Measurements from ENCODE around the gene TENM3. TPM values are rescaled to one million over a fixed set of nuclear protein-coding genes. Genes with fewer than 3 reads are reported as not detected.

Gene TENM3
- total RNA-seq, 4 donors from 2014 or later = 0.18 to 9.4 (median 1.5) TPM

DNA sequence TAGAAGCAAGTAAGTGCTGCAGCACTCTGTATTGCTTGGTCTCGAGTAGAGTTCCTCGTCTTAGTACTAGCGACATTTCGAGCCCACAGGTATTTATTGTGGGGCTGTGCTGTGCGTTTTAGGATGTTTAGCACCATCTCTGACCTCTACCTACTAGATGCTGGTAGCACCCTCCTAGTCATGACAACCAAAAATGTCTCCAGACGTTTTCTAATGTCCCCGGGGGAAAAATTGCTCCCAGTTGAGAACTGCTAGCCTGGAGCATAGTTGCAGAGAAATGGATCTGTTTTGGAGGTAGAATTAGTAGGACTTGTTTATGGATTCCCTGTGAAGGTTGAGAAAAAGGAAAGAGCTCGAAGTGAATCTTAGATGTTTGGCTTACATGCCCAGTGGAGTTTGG, 287.2 kb downstream of the TENM3 start:
- no peaks in the 10 kb centered on the region for H3K9me3 ChIP-seq
- no peak overlapping the region for H3K27ac ChIP-seq
- no peak overlapping the region for H3K4me3 ChIP-seq
- H3K27me3 ChIP-seq = no peaks in the 10 kb centered on the region
- no peaks in the 10 kb centered on the region for H3K4me1 ChIP-seq
- H3K36me3 ChIP-seq = no peaks in the 10 kb centered on the region
- no peak for DNase-seq
- no peak for TF ChIP-seq POLR2A (IDR thresholded peaks at IDR 0.05)
- TF ChIP-seq, protein P1, sequence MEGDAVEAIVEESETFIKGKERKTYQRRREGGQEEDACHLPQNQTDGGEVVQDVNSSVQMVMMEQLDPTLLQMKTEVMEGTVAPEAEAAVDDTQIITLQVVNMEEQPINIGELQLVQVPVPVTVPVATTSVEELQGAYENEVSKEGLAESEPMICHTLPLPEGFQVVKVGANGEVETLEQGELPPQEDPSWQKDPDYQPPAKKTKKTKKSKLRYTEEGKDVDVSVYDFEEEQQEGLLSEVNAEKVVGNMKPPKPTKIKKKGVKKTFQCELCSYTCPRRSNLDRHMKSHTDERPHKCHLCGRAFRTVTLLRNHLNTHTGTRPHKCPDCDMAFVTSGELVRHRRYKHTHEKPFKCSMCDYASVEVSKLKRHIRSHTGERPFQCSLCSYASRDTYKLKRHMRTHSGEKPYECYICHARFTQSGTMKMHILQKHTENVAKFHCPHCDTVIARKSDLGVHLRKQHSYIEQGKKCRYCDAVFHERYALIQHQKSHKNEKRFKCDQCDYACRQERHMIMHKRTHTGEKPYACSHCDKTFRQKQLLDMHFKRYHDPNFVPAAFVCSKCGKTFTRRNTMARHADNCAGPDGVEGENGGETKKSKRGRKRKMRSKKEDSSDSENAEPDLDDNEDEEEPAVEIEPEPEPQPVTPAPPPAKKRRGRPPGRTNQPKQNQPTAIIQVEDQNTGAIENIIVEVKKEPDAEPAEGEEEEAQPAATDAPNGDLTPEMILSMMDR (IDR thresholded peaks at IDR 0.05) = no peak

DNA sequence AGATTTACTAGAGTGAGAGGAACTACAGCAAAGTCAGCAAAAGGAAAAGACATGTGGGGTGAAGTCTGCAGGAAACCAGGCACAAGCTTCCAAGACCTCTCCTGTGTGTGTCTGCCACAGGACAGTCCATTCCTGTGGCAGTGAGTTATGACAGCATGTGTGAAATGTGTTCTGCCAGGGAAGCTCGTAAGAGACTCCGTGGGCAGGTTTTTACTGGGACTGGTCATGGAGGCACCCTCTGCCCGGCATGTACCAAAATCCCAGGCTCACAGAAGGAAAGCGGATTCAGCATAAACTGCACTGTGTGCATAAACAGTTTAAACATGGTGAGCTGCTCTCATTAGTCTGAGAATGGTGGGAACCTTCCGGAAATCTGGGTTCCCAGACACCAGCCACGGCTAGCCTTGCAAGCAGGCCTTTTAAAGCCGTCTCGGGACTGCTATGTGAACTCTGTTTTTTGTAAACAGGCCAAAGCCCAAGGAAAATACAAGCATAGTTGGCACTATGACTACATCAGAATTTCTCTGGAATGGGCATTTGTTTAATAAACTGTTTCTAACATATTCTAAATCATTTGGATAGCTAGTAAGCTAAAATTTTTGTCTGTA, 288.5 kb downstream of the TENM3 start:
- no peaks in the 10 kb centered on the region for H3K4me1 ChIP-seq
- H3K27ac ChIP-seq = no peak overlapping the region
- no peaks in the 10 kb centered on the region for H3K27me3 ChIP-seq
- no peaks in the 10 kb centered on the region for H3K36me3 ChIP-seq
- TF ChIP-seq, protein P1 (IDR thresholded peaks at IDR 0.05) = no peak
- TF ChIP-seq POLR2A (IDR thresholded peaks at IDR 0.05) = no peak
- no peak for DNase-seq
- H3K9me3 ChIP-seq = no peaks in the 10 kb centered on the region
- no peak overlapping the region for H3K4me3 ChIP-seq

GRCh38 chr4:182532441-182532840, 289.2 kb downstream of the TENM3 start:
- Histone ChIP-seq H3K4me3 (no peak overlapping the region), H3K9me3 (no peaks in the 10 kb centered on the region), H3K27me3 (no peaks in the 10 kb centered on the region), H3K4me1 (no peaks in the 10 kb centered on the region), H3K27ac (no peak overlapping the region), H3K36me3 (no peaks in the 10 kb centered on the region)
- TF ChIP-seq, protein P1 (IDR thresholded peaks at IDR 0.05) = no peak
- TF ChIP-seq POLR2A (IDR thresholded peaks at IDR 0.05) = no peak
- DNase-seq = no peak

GRCh38 chr4:182533964-182534363, 290.8 kb downstream of the TENM3 start:
- H3K36me3 ChIP-seq = no peaks in the 10 kb centered on the region
- no peaks in the 10 kb centered on the region for H3K4me1 ChIP-seq
- H3K27ac ChIP-seq = no peak overlapping the region
- no peak for DNase-seq
- no peak for TF ChIP-seq POLR2A (IDR thresholded peaks at IDR 0.05)
- TF ChIP-seq, protein P1 (IDR thresholded peaks at IDR 0.05) = no peak
- H3K27me3 ChIP-seq = no peaks in the 10 kb centered on the region
- H3K4me3 ChIP-seq = no peak overlapping the region
- no peaks in the 10 kb centered on the region for H3K9me3 ChIP-seq

DNA sequence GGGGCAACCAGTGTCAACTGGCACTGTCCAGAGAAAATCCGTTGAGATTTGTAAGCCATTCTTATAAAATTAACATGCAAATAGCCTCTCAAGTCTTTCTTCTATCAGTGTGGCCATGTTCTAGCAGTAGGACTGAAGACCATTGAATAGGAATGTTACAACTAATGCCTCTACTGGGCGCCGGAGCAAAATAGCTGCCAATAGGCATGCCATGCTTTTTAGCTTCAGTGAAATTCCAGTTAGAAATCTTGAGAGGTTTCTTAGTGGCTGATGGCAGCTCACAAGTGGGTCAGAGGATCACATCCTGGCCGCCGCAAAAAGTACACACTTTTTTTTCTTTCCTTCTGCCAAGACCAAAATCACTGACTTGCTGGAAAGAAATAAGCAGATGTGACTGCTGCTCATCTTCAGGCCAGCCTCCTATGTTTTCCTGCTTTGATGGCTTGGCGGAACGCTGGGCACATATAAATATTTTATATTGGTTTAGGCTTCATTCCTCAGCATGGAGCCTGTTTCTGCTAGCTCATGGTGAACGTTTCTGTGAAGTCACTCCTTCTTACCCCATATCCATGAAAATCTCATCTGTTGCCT, 293.1 kb downstream of the TENM3 start:
- no peak for DNase-seq
- H3K36me3 ChIP-seq = no peaks in the 10 kb centered on the region
- H3K9me3 ChIP-seq = no peaks in the 10 kb centered on the region
- no peaks in the 10 kb centered on the region for H3K4me1 ChIP-seq
- TF ChIP-seq POLR2A (IDR thresholded peaks at IDR 0.05) = no peak
- TF ChIP-seq, protein P1 (IDR thresholded peaks at IDR 0.05) = no peak
- no peaks in the 10 kb centered on the region for H3K27me3 ChIP-seq
- no peak overlapping the region for H3K4me3 ChIP-seq
- no peak overlapping the region for H3K27ac ChIP-seq

Measured in Peyer's patch (tissue), 4 donors.